HG03175 (cell line): ENCODE results near the gene WWOX.
"Not testable (repeated sequence)": the region's sequence is repeated elsewhere in the genome, so short reads cannot be mapped to it uniquely, and the experiment has no call there.

ENCODE experiments used
- ATAC-seq: cut with Tn5 transposase; IDR thresholded peaks from one replicate; pipeline ENCODE4 v1.9.1; 2021; ENCODE audit warnings: mild to moderate bottlenecking, moderate library complexity; ENCODE audit not compliant: unreplicated experiment

WWOX gene

DNA sequence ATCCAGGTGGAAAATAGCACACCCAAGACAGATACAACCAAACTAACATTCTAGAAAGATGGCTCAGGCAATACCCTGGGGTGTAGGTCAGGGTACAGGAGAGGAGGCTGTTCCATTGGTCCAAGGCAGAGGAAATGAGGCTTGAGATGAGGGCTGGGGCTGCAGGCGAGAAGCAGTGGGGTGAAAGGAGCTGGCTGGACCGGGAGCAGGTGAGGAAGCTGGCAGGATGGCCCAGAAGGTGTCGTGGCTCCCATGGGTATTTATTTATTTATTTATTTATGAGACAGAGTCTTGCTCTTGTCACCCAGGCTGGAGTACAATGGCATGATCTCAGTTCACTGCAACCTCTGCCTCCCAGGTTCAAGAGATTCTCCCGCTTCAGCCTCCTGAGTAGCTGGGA lies 1161.4 kb downstream of the WWOX start:
- ATAC-seq, result not testable (repeated sequence)

DNA sequence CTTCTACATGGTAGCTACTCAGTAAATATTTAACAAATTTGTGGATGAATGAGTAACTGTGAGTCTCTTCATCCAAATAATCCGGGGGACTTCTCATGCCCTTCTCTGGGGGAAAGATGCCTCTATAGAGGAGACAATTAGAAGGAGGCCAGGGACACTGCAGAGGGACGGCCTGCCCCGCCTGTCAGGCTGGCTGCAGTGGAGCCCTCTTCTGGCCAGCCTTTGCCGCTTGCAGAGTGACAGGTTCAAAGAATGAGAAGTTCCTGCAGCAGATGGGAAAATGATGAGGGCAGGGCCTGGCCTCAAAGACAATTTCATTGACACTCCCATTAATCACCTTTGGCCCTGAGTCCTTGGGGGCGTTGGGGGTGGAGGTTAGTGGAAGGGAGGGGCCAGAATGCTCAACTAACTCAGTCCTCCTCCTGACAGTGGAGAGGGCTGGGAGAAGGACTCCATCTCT lies 1162.1 kb downstream of the WWOX start:
- ATAC-seq, result no peak

DNA sequence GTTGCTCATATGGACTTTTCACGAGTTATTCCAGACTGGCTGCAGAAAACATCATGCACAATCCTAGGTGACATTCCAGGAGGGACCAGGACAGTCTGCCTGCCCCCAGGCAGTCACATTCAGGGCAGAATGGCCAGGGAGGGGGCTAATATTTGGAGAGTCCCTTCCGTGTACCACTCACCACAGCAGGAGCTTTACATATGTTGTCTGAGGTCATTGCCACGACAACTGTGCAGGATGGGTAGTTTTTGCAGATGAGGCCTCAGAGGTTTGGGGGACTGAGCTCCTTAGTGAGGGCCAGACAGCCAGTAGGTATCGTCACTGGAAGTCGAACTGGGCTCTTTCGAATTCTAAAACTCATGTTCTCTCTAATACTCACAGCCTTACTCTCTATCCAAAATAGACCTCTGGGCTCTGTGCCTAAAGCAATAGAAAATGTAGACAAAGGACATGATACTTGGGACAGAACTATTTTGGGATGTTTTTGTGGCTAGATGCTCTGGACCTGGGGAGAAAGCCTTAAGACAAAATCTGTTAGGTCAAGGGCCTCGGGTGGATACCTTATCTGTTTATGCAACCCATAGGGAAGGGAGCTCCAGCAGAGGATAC lies 1162.6 kb downstream of the WWOX start:
- no peak for ATAC-seq
